Right cardiac atrium (tissue), 5 donors: Measurements from ENCODE around the gene ATPAF2. TPM values are rescaled to one million over a fixed set of nuclear protein-coding genes. Genes with fewer than 3 reads are reported as not detected.

Experiments used
- ATAC-seq, 2 donors: fragments of 200-7000 bp; cut with Tn5 transposase; one replicate each; pipeline versions ENCODE4 v1.8.0 to v1.9.1; 2020; ENCODE audit warnings: moderate library complexity in 2 of 2, mild to moderate bottlenecking in 1 of 2
- DNase-seq, 3 donors: peaks; one replicate each; pipeline ENCODE4 v3.0.0-alpha.2; 2020
- H3K27ac ChIP-seq: one replicate; pipeline ENCODE4 v1.5.1; 2013; ENCODE audit warnings: mild to moderate bottlenecking, low read length, control low read depth, moderate library complexity
- H3K27me3 ChIP-seq: one replicate; pipeline ENCODE4 v1.6.1; 2013; ENCODE audit not compliant: control insufficient read depth, insufficient read depth
- H3K4me1 ChIP-seq: one replicate; pipeline ENCODE4 v1.6.1; 2013; ENCODE audit warnings: low read length; ENCODE audit not compliant: control insufficient read depth, insufficient read depth
- H3K4me3 ChIP-seq: one replicate; pipeline ENCODE4 v1.5.1; 2013; ENCODE audit warnings: low read length, control low read depth
- H3K9me3 ChIP-seq: one replicate; pipeline ENCODE4 v1.6.1; 2013; ENCODE audit warnings: low read length; ENCODE audit not compliant: control insufficient read depth
- WGBS: extraction: QIAGEN DNeasy Blood & Tissue Kit; methylation state at CpG from one replicate; pipeline ENCODE4 v1.1.7; 2013; 5-methylcytosine and 5-hydroxymethylcytosine counted together
- intact Hi-C, 4 donors: fragments of 100-400 bp; cut with DNase I; formaldehyde crosslinking; loops; one replicate each; pipeline versions ENCODE4 v1.11.0 to v1.14.0; 2022 to 2023
- long read RNA-seq, 4 donors: library from polyadenylated mRNA; unstranded; transcript quantifications; one replicate each; pipeline ENCODE4 v2.0.0, GENCODE V29; 2020 to 2021
- polyA plus RNA-seq: library from polyadenylated mRNA; stranded (reverse); fragments of 200-250 nt; gene quantifications from one replicate; pipeline ENCODE4 v1.2.3, GENCODE V29; 2013
- total RNA-seq, 4 donors: library from RNA; stranded (reverse); fragmentation: NEBNext Ultra II Directional; extraction: Animal tissue kit (Norgen Biotek cat#: 25700); gene quantifications; one replicate each; pipeline ENCODE4 v1.2.1, GENCODE V29; 2021
- donor health status: healthy with polysubstance abuse.
- donor health status: DM: no; HTN: yes; CAD: no.
- donor health status: DM: no; HTN: no; CAD: no.
- donor health status: DM: no; HTN: yes; CAD: no; lungs with severe emphysema.
- donor health status: DM: yes; HTN: yes; CAD: no.

ATPAF2 gene
- 10 to 100 TPM; 22.0 to 31.6 (median 29.3) TPM for total RNA-seq
- 33.6 TPM for polyA plus RNA-seq
- long read RNA-seq, donor 1, transcript ATPAF2-206 (8 exons, 1,564 nt) = major isoform, 47 of 63 reads
- long read RNA-seq, donor 1, partial matches to known transcripts = 2 of 63 reads
- long read RNA-seq, donor 1, other reads (novel, unspliced or antisense) = 12 of 63 reads
- long read RNA-seq, donor 2, transcript ATPAF2-206 (8 exons, 1,564 nt) = major isoform, 19 of 21 reads
- long read RNA-seq, donor 2, partial matches to known transcripts = 0 of 21 reads
- long read RNA-seq, donor 2, other reads (novel, unspliced or antisense) = 1 of 21 reads
- long read RNA-seq, donor 3, transcript ATPAF2-206 (8 exons, 1,564 nt) = major isoform, 46 of 71 reads
- long read RNA-seq, donor 3, partial matches to known transcripts = 3 of 71 reads
- long read RNA-seq, donor 3, other reads (novel, unspliced or antisense) = 22 of 71 reads
- long read RNA-seq, donor 4, transcript ATPAF2-206 (8 exons, 1,564 nt) = major isoform, 16 of 24 reads
- long read RNA-seq, donor 4, partial matches to known transcripts = 3 of 24 reads
- long read RNA-seq, donor 4, other reads (novel, unspliced or antisense) = 5 of 24 reads

GRCh38 chr17:18038861-18039534 lies at the start of gene ATPAF2, which contains the start of gene GID4:
Gene ATPAF2 (minus strand): TSS chr17:18039168. CDS start chr17:18039013, 155 bp downstream.
Gene GID4 (plus strand): TSS chr17:18039408. CDS start chr17:18039465, 57 bp downstream.
- Histone ChIP-seq H3K27ac (peak within 1 kb of the TSS; percentile 58), H3K4me1 (peaks cover 16% of the 10 kb centered on the region), H3K9me3 (no peaks in the 10 kb centered on the region), H3K27me3 (no peaks in the 10 kb centered on the region), H3K4me3 (peak within 1 kb of the TSS; percentile 83)
- peak; percentile 98 for ATAC-seq
- whole genome bisulfite sequencing = under 1% methylated on average over 67 of the region's 67 CpGs
- intact Hi-C loops = loop anchor here in 3 of 4 donors (5.0 to 10.0 kb wide), 5 partner anchors 64 to 364 kb away; partner anchors contain the start of genes RAI1 (in 2 of the 3), DRC3 (in 1 of the 3) and TOM1L2 (in 1 of the 3)
- peak; percentile 100 for DNase-seq

- 1% methylated on average over 52 of the region's 52 CpGs for WGBS
- ATAC-seq = peak; percentile 97
Observed at GRCh38 chr17:18087610-18088491, 48.9 kb upstream of the ATPAF2 start, which contains the start of gene DRG2. Gene DRG2 (plus strand): TSS chr17:18087948. CDS start chr17:18088024, 76 bp downstream.

GRCh38 chr17:18084256-18084655 lies 45.3 kb upstream of the ATPAF2 start:
- Histone ChIP-seq H3K27me3 (no peaks in the 10 kb centered on the region), H3K27ac (no peak overlapping the region), H3K4me3 (no peak overlapping the region), H3K9me3 (no peaks in the 10 kb centered on the region), H3K4me1 (peaks cover 6% of the 10 kb centered on the region)
- 87% methylated on average over 4 of the region's 4 CpGs for WGBS
- ATAC-seq (no peak), DNase-seq (no peak)
- intact Hi-C loops = no loop called here

More at GRCh38 chr17:18087610-18088491, 48.9 kb upstream of the ATPAF2 start, which contains the start of gene DRG2:
- DNase-seq = peak; percentile 92 to 97 (median 97)
- Histone ChIP-seq H3K27me3 (no peaks in the 10 kb centered on the region), H3K4me3 (peak within 1 kb of the TSS; percentile 69), H3K27ac (peak within 1 kb of the TSS; percentile 75), H3K4me1 (peaks cover 6% of the 10 kb centered on the region), H3K9me3 (no peaks in the 10 kb centered on the region)
- intact Hi-C loops = no loop called here

DNA sequence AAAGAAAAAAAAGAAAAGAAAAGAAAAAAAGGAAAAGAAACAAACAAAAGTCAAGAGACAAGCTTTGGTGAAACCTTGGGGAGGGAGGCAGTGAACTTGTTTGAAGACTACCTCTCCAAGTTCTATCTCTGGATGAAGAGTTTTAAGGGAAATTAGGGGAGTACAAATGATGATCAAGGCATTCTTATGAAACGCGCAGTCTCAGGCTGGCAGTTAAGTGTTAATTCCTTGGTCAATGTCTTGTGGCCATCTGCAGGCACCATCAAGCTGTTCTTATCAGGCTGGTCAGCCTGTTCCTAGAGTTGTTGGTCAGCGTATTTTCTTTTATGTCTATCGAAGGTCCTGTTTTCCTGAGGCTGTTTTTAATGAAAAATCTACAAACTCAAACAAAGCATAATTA lies 40.6 kb upstream of the ATPAF2 start:
- DNase-seq = no peak
- WGBS = 54% methylated on average over 4 of the region's 4 CpGs
- H3K27ac ChIP-seq = no peak overlapping the region

DNA sequence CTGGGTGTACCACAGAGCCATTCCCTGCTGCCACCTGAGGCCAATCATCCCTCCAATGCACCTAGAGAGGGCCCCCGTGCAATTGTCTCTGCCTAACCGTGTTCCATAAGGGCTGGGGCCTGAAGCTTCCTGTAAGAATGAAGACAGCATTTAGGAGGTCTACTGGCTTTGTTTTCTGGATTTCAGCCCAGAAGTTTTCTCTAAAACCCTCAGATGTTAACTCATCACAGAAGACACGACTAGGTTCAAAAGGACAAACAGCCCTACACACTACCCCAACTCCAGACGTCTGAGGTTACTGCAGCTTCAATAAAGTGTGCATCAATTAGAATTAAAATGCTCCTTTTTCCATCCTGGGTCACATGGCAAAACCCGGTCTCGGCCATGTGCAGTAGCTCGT lies 38.0 kb upstream of the ATPAF2 start:
- ATAC-seq (no peak), DNase-seq (no peak)
- intact Hi-C loops = no loop called here
- WGBS = 60% methylated on average over 7 of the region's 7 CpGs
- Histone ChIP-seq H3K4me3 (no peak overlapping the region), H3K27me3 (no peaks in the 10 kb centered on the region), H3K4me1 (no peaks in the 10 kb centered on the region), H3K27ac (no peak overlapping the region), H3K9me3 (no peaks in the 10 kb centered on the region)

More for the DNA sequence above, 40.6 kb upstream of the ATPAF2 start:
- Histone ChIP-seq H3K27me3 (no peaks in the 10 kb centered on the region), H3K4me1 (no peaks in the 10 kb centered on the region), H3K4me3 (no peak overlapping the region), H3K9me3 (no peaks in the 10 kb centered on the region)
- intact Hi-C loops = no loop called here
- ATAC-seq = no peak

GRCh38 chr17:18074566-18075272 lies 35.8 kb upstream of the ATPAF2 start:
- intact Hi-C loops = no loop called here
- no peak for ATAC-seq
- H3K9me3 ChIP-seq = no peaks in the 10 kb centered on the region
- no peak for DNase-seq
- H3K27me3 ChIP-seq = no peaks in the 10 kb centered on the region
- WGBS = 69% methylated on average over 6 of the region's 6 CpGs
- H3K4me1 ChIP-seq = no peaks in the 10 kb centered on the region
- H3K27ac ChIP-seq = no peak overlapping the region
- H3K4me3 ChIP-seq = no peak overlapping the region

- DNase-seq (no peak), ATAC-seq (no peak)
- H3K9me3 ChIP-seq = no peaks in the 10 kb centered on the region
- intact Hi-C loops = no loop called here
- no peak overlapping the region for H3K4me3 ChIP-seq
- H3K27ac ChIP-seq = no peak overlapping the region
- H3K4me1 ChIP-seq = no peaks in the 10 kb centered on the region
- H3K27me3 ChIP-seq = no peaks in the 10 kb centered on the region
Observed at GRCh38 chr17:18071751-18072150, 32.8 kb upstream of the ATPAF2 start.

- intact Hi-C loops = no loop called here
- Histone ChIP-seq H3K9me3 (no peaks in the 10 kb centered on the region), H3K27ac (no peak overlapping the region), H3K27me3 (no peaks in the 10 kb centered on the region), H3K4me1 (no peaks in the 10 kb centered on the region), H3K4me3 (no peak overlapping the region)
- DNase-seq (no peak), ATAC-seq (peak; percentile 21 to 36)
- 15% methylated on average over 8 of the region's 8 CpGs for WGBS
Observed at GRCh38 chr17:18070861-18071340, 31.9 kb upstream of the ATPAF2 start.

DNA sequence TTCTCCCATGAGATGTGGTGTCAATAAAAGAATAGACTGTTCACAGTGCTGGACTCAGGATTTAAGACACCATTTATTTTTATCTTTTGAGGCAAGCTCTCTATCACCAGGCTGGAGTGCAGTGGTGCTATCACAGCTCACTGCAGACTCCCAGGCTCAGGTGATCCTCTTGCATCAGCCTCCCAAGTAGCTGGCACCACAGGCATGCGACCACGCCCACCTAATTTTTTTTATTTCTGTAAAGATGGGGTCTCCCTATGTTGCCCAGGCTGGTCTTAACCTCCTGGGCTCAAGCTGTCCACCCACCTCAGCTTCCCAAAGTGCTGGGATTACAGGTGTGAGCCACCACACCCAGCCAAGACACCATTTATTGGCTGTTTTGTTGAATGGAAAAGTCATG lies 30.1 kb upstream of the ATPAF2 start:
- 91% methylated on average over 2 of the region's 2 CpGs for WGBS

GRCh38 chr17:18066866-18067265 lies 27.9 kb upstream of the ATPAF2 start:
- H3K9me3 ChIP-seq = no peaks in the 10 kb centered on the region
- intact Hi-C loops = no loop called here

More for the DNA sequence above, 30.1 kb upstream of the ATPAF2 start:
- Histone ChIP-seq H3K4me3 (no peak overlapping the region), H3K27ac (no peak overlapping the region), H3K27me3 (no peaks in the 10 kb centered on the region), H3K4me1 (no peaks in the 10 kb centered on the region), H3K9me3 (no peaks in the 10 kb centered on the region)
- intact Hi-C loops = no loop called here
- DNase-seq (no peak), ATAC-seq (no peak)

More at GRCh38 chr17:18066866-18067265, 27.9 kb upstream of the ATPAF2 start:
- H3K27me3 ChIP-seq = no peaks in the 10 kb centered on the region
- DNase-seq = no peak
- ATAC-seq = no peak
- WGBS = 93% methylated on average over 4 of the region's 4 CpGs
- H3K4me1 ChIP-seq = no peaks in the 10 kb centered on the region
- no peak overlapping the region for H3K4me3 ChIP-seq
- no peak overlapping the region for H3K27ac ChIP-seq
